Neural cell (in vitro differentiated cells): ENCODE data around the gene OVCH1. TPM values are rescaled to one million over a fixed set of nuclear protein-coding genes. Genes with fewer than 3 reads are reported as not detected.
"Not testable (repeated sequence)": the region's sequence is repeated elsewhere in the genome, so short reads cannot be mapped to it uniquely, and the experiment has no call there.

Source experiments
- H2AFZ ChIP-seq: fragments of 200-600, 300-800 bp; sonication (generic), shearing (Covaris generic); 2 replicates; pipeline ENCODE4 v1.6.0; 2014; ENCODE audit warnings: low read depth, mild to moderate bottlenecking, antibody characterized with exemption, low read length, moderate library complexity
- H3F3A ChIP-seq: fragments of 200-600 bp; shearing (Covaris generic); 2 replicates; pipeline ENCODE4 v1.6.1; 2016; ENCODE audit warnings: mild to moderate bottlenecking, moderate library complexity, mixed read lengths, antibody characterized with exemption, low read length; ENCODE audit not compliant: insufficient read depth, poor library complexity, severe bottlenecking
- H3K27ac ChIP-seq: fragments of 200-600, 300-800 bp; sonication (generic), shearing (Covaris generic); 2 replicates; pipeline ENCODE4 v1.5.1; 2014; ENCODE audit warnings: mild to moderate bottlenecking, low read length, moderate library complexity
- H3K27me3 ChIP-seq: fragments of 300-800, 200-600 bp; sonication (generic), shearing (Covaris generic); 2 replicates; pipeline ENCODE4 v1.6.0; 2014; ENCODE audit warnings: mild to moderate bottlenecking, low read depth, low read length, moderate library complexity; ENCODE audit not compliant: insufficient read depth
- H3K36me3 ChIP-seq: fragments of 300-800, 200-600 bp; sonication (generic), shearing (Covaris generic); 2 replicates; pipeline ENCODE4 v1.5.1; 2014; ENCODE audit warnings: mild to moderate bottlenecking, antibody characterized with exemption, low read length, moderate library complexity; ENCODE audit not compliant: insufficient read depth
- H3K4me2 ChIP-seq: fragments of 300-800, 200-600 bp; sonication (generic), shearing (Covaris generic); 2 replicates; pipeline ENCODE4 v1.6.0; 2014; ENCODE audit warnings: mild to moderate bottlenecking, low read length
- H3K4me3 ChIP-seq: fragments of 300-800, 200-600 bp; sonication (generic), shearing (Covaris generic); 2 replicates; pipeline ENCODE4 v1.5.1; 2014; ENCODE audit warnings: mild to moderate bottlenecking, low read length, moderate library complexity
- H3K79me2 ChIP-seq: fragments of 200-600 bp; shearing (Covaris generic); replicated peaks from 2 replicates; pipeline ENCODE4 v1.6.0; 2014; ENCODE audit warnings: mild to moderate bottlenecking, low read length, moderate library complexity; ENCODE audit not compliant: insufficient read depth
- H3K9ac ChIP-seq: fragments of 300-800, 200-600 bp; sonication (generic), shearing (Covaris generic); 2 replicates; pipeline ENCODE4 v1.6.1; 2016; ENCODE audit warnings: mild to moderate bottlenecking, low read length, mixed read lengths
- H3K9me2 ChIP-seq: fragments of 200-600 bp; shearing (Covaris generic); 2 replicates; pipeline ENCODE4 v1.6.1; 2016; ENCODE audit warnings: mild to moderate bottlenecking, low read length, mixed read lengths; ENCODE audit not compliant: insufficient read depth
- H3K9me3 ChIP-seq: fragments of 200-600, 300-800 bp; sonication (generic), shearing (Covaris generic); 2 replicates; pipeline ENCODE4 v1.6.1; 2016; ENCODE audit warnings: mild to moderate bottlenecking, mixed run types, low read length, moderate library complexity, mixed read lengths
- H4K20me1 ChIP-seq: fragments of 200-600 bp; shearing (Covaris generic); 2 replicates; pipeline ENCODE4 v1.6.1; 2016; ENCODE audit warnings: mild to moderate bottlenecking, mixed run types; ENCODE audit not compliant: insufficient read depth
- EP300 ChIP-seq: fragments of 450-650 bp; conservative IDR thresholded peaks from 2 replicates; pipeline ENCODE4 v1.6.1; 2014; ENCODE audit warnings: antibody characterized with exemption, mild to moderate bottlenecking, moderate library complexity; ENCODE audit not compliant: poor library complexity, severe bottlenecking
- EZH2 ChIP-seq: fragments of 200-600, 300-800 bp; shearing (Covaris generic), sonication (generic); IDR thresholded peaks from 2 replicates; pipeline ENCODE4 v1.6.1; 2014; ENCODE audit warnings: antibody characterized with exemption, low read length, borderline replicate concordance, mild to moderate bottlenecking; ENCODE audit not compliant: insufficient read depth, poor library complexity, severe bottlenecking
- MXI1 ChIP-seq: fragments of 450-650 bp; conservative IDR thresholded peaks from 2 replicates; pipeline ENCODE4 v1.6.1; 2014; ENCODE audit warnings: antibody characterized with exemption, mild to moderate bottlenecking; ENCODE audit not compliant: poor library complexity, severe bottlenecking
- POLR2AphosphoS5 ChIP-seq: IDR thresholded peaks from 2 replicates; pipeline ENCODE4 v1.6.1; 2012
- RAD21 ChIP-seq: fragments of 450-650 bp; conservative IDR thresholded peaks from 2 replicates; pipeline ENCODE4 v1.6.1; 2014; ENCODE audit warnings: antibody characterized with exemption, mild to moderate bottlenecking, moderate library complexity
- SMC3 ChIP-seq: fragments of 450-650 bp; conservative IDR thresholded peaks from 2 replicates; pipeline ENCODE4 v1.6.1; 2014; ENCODE audit warnings: antibody characterized with exemption, mild to moderate bottlenecking, moderate library complexity; ENCODE audit not compliant: poor library complexity
- TAF1 ChIP-seq: IDR thresholded peaks from 2 replicates; pipeline ENCODE4 v1.6.1; 2012; ENCODE audit warnings: low read depth
- polyA plus RNA-seq: library from polyadenylated mRNA; depleted of rRNA; stranded (reverse); fragments of >200 nt; gene quantifications from 2 replicates; pipeline ENCODE4 v1.2.3, GENCODE V29; 2014
- TF ChIP-seq, protein P1 (sequence below): fragments of 450-650 bp; IDR thresholded peaks from 2 replicates; pipeline ENCODE4 v1.5.1; 2014; ENCODE audit warnings: antibody characterized with exemption, mild to moderate bottlenecking, moderate library complexity; ENCODE audit not compliant: poor library complexity, severe bottlenecking
- TF ChIP-seq, protein P2 (sequence below): IDR thresholded peaks from 2 replicates; pipeline ENCODE4 v1.6.1; 2012; ENCODE audit warnings: borderline replicate concordance

The OVCH1 gene
- polyA plus RNA-seq, 1 donor from 2014 or later, result 0.83 TPM

DNA sequence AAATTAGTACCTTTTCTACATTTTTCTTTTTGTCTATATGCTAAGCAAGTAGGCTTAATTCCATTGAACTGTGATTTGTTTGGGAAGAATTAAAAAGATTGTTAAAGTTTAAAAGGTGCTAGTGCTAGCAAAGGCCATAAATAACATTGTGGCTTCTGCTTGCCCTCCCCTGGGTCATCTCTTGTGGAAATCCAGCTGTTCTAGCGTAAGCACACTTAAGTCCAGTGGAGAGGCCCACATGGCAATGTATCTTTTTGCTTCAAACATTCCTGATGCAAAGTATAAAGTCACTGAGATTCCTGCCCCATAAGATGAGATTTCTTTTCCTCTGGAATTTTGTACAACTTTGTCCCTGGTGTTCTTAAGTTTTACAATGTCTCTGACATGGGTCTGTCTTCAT lies 102.1 kb downstream of the OVCH1 start:
- H3F3A ChIP-seq, result no peaks in the 10 kb centered on the region
- no peaks in the 10 kb centered on the region for H3K79me2 ChIP-seq
- no peak overlapping the region for H3K9ac ChIP-seq
- no peaks in the 10 kb centered on the region for H3K36me3 ChIP-seq
- H3K27ac ChIP-seq, result no peak overlapping the region
- H3K9me2 ChIP-seq, result no peaks in the 10 kb centered on the region
- H4K20me1 ChIP-seq, result no peaks in the 10 kb centered on the region
- H2AFZ ChIP-seq, result no peak overlapping the region
- H3K9me3 ChIP-seq, result no peaks in the 10 kb centered on the region
- TF ChIP-seq MXI1 (no peak), POLR2AphosphoS5 (no peak), EZH2 (no peak), SMC3 (no peak), RAD21 (no peak)
- TF ChIP-seq, protein P1, sequence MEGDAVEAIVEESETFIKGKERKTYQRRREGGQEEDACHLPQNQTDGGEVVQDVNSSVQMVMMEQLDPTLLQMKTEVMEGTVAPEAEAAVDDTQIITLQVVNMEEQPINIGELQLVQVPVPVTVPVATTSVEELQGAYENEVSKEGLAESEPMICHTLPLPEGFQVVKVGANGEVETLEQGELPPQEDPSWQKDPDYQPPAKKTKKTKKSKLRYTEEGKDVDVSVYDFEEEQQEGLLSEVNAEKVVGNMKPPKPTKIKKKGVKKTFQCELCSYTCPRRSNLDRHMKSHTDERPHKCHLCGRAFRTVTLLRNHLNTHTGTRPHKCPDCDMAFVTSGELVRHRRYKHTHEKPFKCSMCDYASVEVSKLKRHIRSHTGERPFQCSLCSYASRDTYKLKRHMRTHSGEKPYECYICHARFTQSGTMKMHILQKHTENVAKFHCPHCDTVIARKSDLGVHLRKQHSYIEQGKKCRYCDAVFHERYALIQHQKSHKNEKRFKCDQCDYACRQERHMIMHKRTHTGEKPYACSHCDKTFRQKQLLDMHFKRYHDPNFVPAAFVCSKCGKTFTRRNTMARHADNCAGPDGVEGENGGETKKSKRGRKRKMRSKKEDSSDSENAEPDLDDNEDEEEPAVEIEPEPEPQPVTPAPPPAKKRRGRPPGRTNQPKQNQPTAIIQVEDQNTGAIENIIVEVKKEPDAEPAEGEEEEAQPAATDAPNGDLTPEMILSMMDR, result no peak
- no peak overlapping the region for H3K4me2 ChIP-seq
- H3K27me3 ChIP-seq, result no peaks in the 10 kb centered on the region
- no peak overlapping the region for H3K4me3 ChIP-seq

DNA sequence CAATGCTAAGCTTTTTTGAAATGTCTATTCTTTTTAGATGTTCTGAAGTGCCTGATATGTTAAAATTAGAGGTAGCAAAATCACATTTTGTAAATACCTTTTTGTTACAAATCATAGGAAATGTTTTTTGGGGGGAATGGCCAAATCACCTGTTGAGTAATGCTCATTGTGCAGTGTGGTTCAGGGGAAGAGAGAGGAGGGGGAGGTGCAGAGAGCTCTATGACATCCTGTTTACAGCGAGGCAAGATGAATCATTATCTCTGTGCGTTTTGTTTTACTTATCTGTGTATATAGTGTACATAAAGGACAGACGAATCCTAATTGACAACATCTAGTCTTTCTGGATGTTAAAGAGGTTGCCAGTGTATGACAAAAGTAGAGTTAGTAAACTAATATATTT lies 107.1 kb downstream of the OVCH1 start:
- H3K9me2 ChIP-seq, H3F3A ChIP-seq, H3K4me3 ChIP-seq, H3K79me2 ChIP-seq, H3K27me3 ChIP-seq, H2AFZ ChIP-seq, H3K27ac ChIP-seq, H4K20me1 ChIP-seq, H3K36me3 ChIP-seq, H3K4me2 ChIP-seq, H3K9ac ChIP-seq, H3K9me3 ChIP-seq: not testable (repeated sequence)

DNA sequence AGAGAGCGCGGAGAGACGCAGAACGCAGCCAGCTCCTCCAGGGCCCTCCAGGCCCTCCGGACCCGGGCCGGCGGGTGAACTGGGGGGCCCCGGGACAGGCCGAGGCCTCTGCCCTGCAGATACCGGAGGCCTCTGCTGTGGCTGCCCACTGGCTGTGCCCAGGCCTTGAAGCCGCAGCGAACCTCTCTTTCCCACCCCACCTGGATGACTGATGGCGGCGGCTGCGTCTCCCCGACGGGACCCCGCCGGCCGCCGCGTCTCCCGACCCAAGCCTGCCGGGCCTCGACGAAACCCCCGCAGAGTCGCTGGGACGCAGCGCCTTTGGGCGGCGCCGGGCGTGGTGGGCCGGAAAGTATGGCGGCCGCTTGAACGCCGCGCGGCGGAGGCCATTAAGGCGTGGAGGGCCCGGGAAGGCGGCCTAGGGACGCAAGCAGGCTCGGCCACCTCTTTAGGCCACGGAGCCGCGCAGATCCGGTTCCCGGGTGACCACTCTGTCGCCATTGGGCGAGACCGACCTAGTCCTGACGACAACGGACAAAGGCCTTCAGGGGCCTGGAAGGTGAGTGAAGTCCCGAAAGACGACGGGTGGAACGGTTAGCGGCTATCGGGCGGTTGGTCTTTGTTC lies 108.1 kb downstream of the OVCH1 start:
- Histone ChIP-seq H3K4me2 (no peak overlapping the region), H4K20me1 (no peaks in the 10 kb centered on the region), H3K9me3 (no peaks in the 10 kb centered on the region), H3K9me2 (no peaks in the 10 kb centered on the region), H3K36me3 (no peaks in the 10 kb centered on the region), H3K9ac (no peak overlapping the region), H3K79me2 (no peaks in the 10 kb centered on the region), H3F3A (no peaks in the 10 kb centered on the region), H3K4me3 (no peak overlapping the region), H3K27me3 (no peaks in the 10 kb centered on the region), H2AFZ (no peak overlapping the region), H3K27ac (no peak overlapping the region)
- TF ChIP-seq RAD21 (no peak), SMC3 (no peak), POLR2AphosphoS5 (no peak), MXI1 (no peak), EP300 (no peak), EZH2 (no peak), TAF1 (no peak)
- TF ChIP-seq, protein P2, sequence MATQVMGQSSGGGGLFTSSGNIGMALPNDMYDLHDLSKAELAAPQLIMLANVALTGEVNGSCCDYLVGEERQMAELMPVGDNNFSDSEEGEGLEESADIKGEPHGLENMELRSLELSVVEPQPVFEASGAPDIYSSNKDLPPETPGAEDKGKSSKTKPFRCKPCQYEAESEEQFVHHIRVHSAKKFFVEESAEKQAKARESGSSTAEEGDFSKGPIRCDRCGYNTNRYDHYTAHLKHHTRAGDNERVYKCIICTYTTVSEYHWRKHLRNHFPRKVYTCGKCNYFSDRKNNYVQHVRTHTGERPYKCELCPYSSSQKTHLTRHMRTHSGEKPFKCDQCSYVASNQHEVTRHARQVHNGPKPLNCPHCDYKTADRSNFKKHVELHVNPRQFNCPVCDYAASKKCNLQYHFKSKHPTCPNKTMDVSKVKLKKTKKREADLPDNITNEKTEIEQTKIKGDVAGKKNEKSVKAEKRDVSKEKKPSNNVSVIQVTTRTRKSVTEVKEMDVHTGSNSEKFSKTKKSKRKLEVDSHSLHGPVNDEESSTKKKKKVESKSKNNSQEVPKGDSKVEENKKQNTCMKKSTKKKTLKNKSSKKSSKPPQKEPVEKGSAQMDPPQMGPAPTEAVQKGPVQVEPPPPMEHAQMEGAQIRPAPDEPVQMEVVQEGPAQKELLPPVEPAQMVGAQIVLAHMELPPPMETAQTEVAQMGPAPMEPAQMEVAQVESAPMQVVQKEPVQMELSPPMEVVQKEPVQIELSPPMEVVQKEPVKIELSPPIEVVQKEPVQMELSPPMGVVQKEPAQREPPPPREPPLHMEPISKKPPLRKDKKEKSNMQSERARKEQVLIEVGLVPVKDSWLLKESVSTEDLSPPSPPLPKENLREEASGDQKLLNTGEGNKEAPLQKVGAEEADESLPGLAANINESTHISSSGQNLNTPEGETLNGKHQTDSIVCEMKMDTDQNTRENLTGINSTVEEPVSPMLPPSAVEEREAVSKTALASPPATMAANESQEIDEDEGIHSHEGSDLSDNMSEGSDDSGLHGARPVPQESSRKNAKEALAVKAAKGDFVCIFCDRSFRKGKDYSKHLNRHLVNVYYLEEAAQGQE, result no peak
- TF ChIP-seq, protein P1, result no peak

DNA sequence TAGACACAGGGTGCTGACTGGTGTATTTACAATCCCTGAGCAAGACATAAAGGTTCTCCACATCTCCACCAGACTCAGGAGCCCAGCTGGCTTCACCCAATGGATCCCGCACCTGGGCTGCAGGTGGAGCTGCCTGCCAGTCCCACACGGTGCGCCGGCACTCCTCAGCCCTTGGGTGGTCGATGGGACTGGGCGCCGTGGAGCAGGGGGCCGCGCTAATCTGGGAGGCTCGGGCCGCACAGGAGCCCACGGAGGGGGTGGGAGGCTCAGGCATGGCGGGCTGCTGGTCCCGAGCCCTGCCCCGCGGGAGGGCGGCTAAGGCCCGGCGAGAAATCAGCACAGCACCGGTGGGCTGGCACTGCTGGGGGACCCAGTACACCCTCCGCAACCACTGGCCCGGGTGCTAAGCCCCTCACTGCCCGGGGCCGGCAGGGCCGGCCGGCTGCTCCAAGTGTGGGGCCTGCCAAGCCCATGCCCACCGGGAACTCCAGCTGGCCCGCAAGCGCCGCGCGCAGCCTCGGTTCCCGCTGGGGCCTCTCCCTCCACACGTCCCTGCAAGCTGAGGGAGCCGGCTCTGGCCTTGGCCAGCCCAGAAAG lies 111.3 kb downstream of the OVCH1 start:
- H3K4me3 ChIP-seq, H3K79me2 ChIP-seq, H4K20me1 ChIP-seq, H3K36me3 ChIP-seq, H3K27me3 ChIP-seq, H2AFZ ChIP-seq, H3K9me3 ChIP-seq, H3K27ac ChIP-seq, H3K9ac ChIP-seq, H3K4me2 ChIP-seq, H3K9me2 ChIP-seq, H3F3A ChIP-seq: not testable (repeated sequence)
